ENCODE data around the gene HLF.
A peak's percentile ranks its signal among the peaks of the same experiment; 100 is the strongest.

HLF gene

GRCh38 chr17:55294042-55294751, 29.4 kb downstream of the HLF start:
- DNase-seq: no peak

GRCh38 chr17:55295411-55296170, 30.8 kb downstream of the HLF start:
- peak; percentile 51 for DNase-seq

GRCh38 chr17:55296171-55296695, 31.5 kb downstream of the HLF start:
- DNase-seq: no peak

DNA sequence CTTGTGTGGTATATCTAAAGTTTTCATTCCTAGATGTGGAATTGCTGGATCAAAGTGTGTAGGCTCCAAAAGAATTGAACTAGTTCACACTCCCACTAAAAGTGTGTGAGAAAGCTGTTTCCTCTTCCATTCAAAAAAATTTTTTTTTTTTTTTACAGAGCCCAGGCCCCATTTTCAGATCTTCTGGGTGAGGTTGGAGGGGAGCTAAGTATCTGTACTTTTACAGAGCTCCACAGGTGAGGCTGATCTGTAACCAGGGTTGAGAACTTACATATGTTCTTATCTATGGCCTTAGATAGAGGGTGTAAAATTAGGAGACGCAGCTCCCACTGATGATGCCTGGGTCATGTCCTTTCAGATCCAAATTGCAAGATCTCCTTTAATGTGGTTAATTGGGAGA, 31.9 kb downstream of the HLF start:
- no peak for DNase-seq

GRCh38 chr17:55298111-55298730, 33.5 kb downstream of the HLF start:
- DNase-seq: no peak

DNA sequence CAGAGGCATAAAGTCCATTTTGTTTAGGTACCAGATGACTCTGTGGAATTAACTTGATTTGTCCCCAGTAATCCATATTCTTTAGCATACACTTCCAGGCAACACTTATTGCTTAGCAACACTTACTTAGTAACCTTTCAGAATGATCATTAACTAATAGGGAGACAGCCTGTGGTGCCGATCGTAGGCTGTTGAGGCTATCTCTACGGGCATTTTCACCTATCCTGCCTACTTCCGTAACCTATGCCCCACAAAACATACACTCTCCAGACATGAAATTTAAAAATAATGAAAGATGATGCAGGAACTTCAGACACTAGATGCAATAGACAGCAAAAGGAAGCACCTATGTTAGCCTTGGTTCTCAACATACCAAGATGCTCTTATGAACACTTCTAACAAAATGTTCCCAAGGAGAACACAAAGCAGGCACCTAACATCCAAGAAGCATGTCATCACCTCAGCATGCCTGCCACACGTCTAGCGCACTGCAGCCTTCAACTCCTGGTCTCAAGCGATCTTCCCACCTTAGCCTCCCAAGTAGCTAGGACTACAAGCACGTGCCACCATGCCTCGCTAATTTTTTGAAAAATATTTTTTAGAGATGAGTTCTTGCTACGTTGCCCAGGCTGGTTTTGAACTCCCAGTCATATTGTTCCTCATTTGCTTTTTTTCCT, 34.5 kb downstream of the HLF start:
- DNase-seq: no peak

GRCh38 chr17:55299890-55300289, 35.1 kb downstream of the HLF start:
- DNase-seq: no peak

- no peak for DNase-seq
Observed at GRCh38 chr17:55300479-55301290, 35.9 kb downstream of the HLF start.

GRCh38 chr17:55301521-55302406, 37.0 kb downstream of the HLF start:
- DNase-seq: no peak

DNA sequence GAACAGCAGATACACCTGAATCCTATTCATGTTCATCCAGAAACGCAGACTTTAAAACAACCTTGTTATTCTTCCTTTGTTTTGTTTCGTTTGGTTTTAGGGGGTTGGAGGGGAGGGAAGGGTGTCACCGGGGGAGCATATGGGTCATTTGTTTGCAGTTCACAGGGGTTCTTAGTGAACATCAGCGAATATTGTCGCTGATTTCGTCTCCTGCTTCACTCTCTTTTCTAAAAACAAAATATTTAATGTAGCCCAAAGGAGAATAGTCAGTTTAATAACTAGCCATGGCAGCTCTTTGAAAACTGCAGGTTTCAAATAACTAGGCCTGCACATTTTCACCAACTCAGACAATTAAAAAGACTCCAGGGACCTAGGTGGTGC, 37.6 kb downstream of the HLF start:
- no peak for DNase-seq

GRCh38 chr17:55303008-55303493, 38.3 kb downstream of the HLF start:
- no peak for DNase-seq

DNA sequence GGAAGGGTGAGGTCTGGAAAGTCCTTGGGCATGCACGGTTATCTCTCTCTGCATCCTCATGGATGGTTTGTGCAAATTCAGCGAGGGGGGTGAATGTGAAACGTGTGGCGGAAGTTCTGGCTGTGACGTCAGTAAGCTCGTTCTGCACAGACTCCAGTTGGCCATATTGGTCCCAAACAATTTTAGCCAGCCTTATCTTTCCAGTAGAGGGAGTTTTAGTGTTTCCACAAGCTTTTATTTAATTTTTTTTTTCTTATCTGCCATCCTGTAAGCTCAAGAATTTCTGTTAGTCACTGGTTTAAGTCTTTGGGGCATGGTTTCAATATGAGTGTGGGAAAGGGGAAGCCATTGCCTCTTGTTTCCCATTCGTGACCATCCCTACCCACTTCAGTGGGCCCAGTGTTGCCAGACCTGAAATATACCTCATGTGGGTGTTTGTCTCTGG, 39.0 kb downstream of the HLF start:
- DNase-seq: no peak

- DNase-seq: no peak
Observed at GRCh38 chr17:55304171-55304859, 39.6 kb downstream of the HLF start.

- DNase-seq: no peak
Observed at GRCh38 chr17:55305321-55306087, 40.7 kb downstream of the HLF start.

DNA sequence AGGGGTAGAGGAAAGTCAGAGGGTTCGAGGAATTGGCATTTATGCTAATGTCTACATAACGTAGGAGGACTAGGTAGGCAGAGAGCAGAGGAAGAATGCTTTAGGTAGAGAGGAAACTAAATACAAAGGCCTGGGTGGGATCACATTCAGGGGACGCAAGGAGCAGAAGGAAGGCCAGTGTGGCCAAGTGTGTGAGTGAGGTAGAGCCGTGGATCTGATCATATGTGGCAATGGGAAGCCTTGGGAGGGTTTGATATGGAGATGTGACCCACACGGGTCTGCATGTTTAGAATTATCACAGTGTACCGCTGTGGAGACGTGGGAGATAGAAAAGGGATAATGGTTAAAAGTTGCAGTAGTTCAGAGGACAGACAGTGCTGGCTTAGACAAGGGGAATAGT, 43.1 kb downstream of the HLF start:
- no peak for DNase-seq

GRCh38 chr17:55308613-55309391, 44.0 kb downstream of the HLF start:
- DNase-seq: no peak

DNA sequence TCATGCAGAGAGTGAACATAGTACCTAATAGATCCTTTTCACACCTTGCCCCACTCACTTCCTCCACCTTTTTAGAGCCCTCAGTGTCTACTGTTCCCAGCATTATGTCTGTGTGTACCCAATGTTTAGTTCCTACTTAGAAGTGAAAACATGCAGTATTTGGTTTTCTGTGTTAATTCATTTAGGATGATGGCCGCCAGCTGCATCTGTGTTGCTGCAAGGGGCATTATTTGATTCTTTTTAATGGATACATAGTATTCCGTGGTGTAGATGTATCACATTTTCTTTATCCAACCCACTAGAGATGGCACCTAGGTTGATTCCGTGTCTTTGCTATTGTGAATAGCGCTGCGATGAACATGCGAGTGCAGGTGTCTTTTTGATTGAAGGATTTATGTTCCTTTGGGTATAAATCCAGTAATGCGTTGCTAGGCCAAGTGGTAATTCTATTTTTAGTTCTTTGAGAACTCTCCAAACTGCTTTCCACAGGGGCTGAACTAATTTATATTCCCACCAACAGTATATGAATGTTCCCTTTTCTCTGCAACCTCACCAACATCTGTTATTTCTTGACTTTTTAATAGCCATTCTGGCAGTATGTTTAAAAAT, 47.1 kb downstream of the HLF start:
- DNase-seq: no peak

- no peak for DNase-seq
Observed at GRCh38 chr17:55312852-55313251, 48.1 kb downstream of the HLF start.
